DOHH2 (cell line): ENCODE data around the gene CYB5D1.

Experiments used
- H3F3A ChIP-seq: fragments of 200-600 bp; sonication (generic), shearing (Covaris generic); 2 replicates; pipeline ENCODE4 v1.6.0; 2016; ENCODE audit warnings: antibody characterized with exemption, mild to moderate bottlenecking; ENCODE audit not compliant: control insufficient read depth, insufficient read depth
- H3K27ac ChIP-seq: fragments of 200-600 bp; sonication (generic); 2 replicates; pipeline ENCODE4 v1.5.1; 2014; ENCODE audit warnings: low read depth, mild to moderate bottlenecking, low read length, moderate library complexity
- H3K27me3 ChIP-seq: fragments of 200-600 bp; sonication (generic); 2 replicates; pipeline ENCODE4 v1.6.1; 2014; ENCODE audit warnings: mild to moderate bottlenecking, low read length, mixed read lengths; ENCODE audit not compliant: control insufficient read depth
- H3K36me3 ChIP-seq: fragments of 200-600 bp; sonication (generic); 2 replicates; pipeline ENCODE4 v1.6.1; 2014; ENCODE audit warnings: mild to moderate bottlenecking, low read length, moderate library complexity, mixed read lengths; ENCODE audit not compliant: control insufficient read depth
- H3K4me1 ChIP-seq: fragments of 200-600 bp; sonication (generic); 2 replicates; pipeline ENCODE4 v1.6.1; 2014; ENCODE audit warnings: mild to moderate bottlenecking, low read length, mixed read lengths; ENCODE audit not compliant: control insufficient read depth
- H3K4me2 ChIP-seq: fragments of 200-600 bp; sonication (generic); 2 replicates; pipeline ENCODE4 v1.6.0; 2014; ENCODE audit warnings: mild to moderate bottlenecking, low read length, moderate library complexity
- H3K4me3 ChIP-seq: fragments of 200-600 bp; sonication (generic); 2 replicates; pipeline ENCODE4 v1.5.1; 2014; ENCODE audit warnings: mild to moderate bottlenecking, low read length, mixed read lengths
- H3K79me2 ChIP-seq: fragments of 200-600 bp; sonication (generic); 2 replicates; pipeline ENCODE4 v1.6.1; 2014; ENCODE audit warnings: mild to moderate bottlenecking, low read length, mixed read lengths; ENCODE audit not compliant: control insufficient read depth
- H3K9me2 ChIP-seq: fragments of 200-600 bp; sonication (generic); replicated peaks from 2 replicates; pipeline ENCODE4 v1.6.1; 2014; ENCODE audit warnings: mild to moderate bottlenecking, low read length, mixed read lengths; ENCODE audit not compliant: control insufficient read depth
- H3K9me3 ChIP-seq: fragments of 200-600 bp; sonication (generic); 2 replicates; pipeline ENCODE4 v1.6.1; 2014; ENCODE audit warnings: antibody characterized with exemption, low read length, mixed read lengths; ENCODE audit not compliant: control insufficient read depth, insufficient read depth
- H4K20me1 ChIP-seq: fragments of 200-600 bp; sonication (generic); 2 replicates; pipeline ENCODE4 v1.6.0; 2014; ENCODE audit warnings: low read depth, mild to moderate bottlenecking, antibody characterized with exemption, low read length, moderate library complexity; ENCODE audit not compliant: control insufficient read depth, insufficient read depth
- EZH2phosphoT487 ChIP-seq: fragments of 200-600 bp; sonication (generic); IDR thresholded peaks from 2 replicates; pipeline ENCODE4 v1.6.1; 2017; ENCODE audit warnings: borderline replicate concordance, mild to moderate bottlenecking, antibody characterized with exemption, low read length, moderate library complexity, mixed read lengths
- TF ChIP-seq, protein P1 (sequence below): fragments of 200-600 bp; sonication (generic); IDR thresholded peaks from one replicate; pipeline ENCODE4 v1.5.1; 2014; ENCODE audit warnings: antibody characterized with exemption, mild to moderate bottlenecking, low read depth, low read length; ENCODE audit not compliant: poor library complexity, severe bottlenecking

Gene CYB5D1

DNA sequence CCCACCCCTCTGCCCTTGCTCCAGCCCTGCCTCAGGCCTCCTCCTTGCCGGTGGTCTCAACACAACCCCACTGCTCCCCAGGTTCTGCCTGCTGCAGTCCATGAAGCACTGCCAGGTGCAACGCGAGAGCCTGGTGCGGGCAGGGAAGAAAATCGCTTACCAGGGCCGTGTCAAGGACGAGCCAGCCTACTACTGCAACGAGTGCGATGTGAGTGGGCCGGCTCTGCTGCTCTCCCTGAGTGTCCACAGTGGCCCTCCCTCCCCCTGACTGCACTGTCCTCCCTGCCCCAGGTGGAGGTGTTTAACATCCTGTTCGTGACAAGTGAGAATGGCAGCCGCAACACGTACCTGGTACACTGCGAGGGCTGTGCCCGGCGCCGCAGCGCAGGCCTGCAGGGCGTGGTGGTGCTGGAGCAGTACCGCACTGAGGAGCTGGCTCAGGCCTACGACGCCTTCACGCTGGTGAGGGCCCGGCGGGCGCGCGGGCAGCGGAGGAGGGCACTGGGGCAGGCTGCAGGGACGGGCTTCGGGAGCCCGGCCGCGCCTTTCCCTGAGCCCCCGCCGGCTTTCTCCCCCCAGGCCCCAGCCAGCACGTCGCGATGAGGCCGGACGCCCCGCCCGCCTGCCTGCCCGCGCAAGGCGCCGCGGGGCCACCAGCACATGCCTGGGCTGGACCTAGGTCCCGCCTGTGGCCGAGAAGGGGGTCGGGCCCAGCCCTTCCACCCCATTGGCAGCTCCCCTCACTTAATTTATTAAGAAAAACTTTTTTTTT lies 4.7 kb upstream of the CYB5D1 start:
- Histone ChIP-seq H3K36me3 (peaks cover 77% of the 10 kb centered on the region), H3K9me2 (no peaks in the 10 kb centered on the region), H3K27me3 (no peaks in the 10 kb centered on the region), H3K4me2 (no peak overlapping the region), H3K4me3 (no peak overlapping the region), H3K79me2 (peaks cover 38% of the 10 kb centered on the region), H3K9me3 (no peaks in the 10 kb centered on the region), H3F3A (peaks cover 37% of the 10 kb centered on the region), H3K4me1 (peaks cover 39% of the 10 kb centered on the region), H4K20me1 (peaks cover 9% of the 10 kb centered on the region; the same call in 1 of the 2 replicates), H3K27ac (no peak overlapping the region)
- TF ChIP-seq, protein P1, sequence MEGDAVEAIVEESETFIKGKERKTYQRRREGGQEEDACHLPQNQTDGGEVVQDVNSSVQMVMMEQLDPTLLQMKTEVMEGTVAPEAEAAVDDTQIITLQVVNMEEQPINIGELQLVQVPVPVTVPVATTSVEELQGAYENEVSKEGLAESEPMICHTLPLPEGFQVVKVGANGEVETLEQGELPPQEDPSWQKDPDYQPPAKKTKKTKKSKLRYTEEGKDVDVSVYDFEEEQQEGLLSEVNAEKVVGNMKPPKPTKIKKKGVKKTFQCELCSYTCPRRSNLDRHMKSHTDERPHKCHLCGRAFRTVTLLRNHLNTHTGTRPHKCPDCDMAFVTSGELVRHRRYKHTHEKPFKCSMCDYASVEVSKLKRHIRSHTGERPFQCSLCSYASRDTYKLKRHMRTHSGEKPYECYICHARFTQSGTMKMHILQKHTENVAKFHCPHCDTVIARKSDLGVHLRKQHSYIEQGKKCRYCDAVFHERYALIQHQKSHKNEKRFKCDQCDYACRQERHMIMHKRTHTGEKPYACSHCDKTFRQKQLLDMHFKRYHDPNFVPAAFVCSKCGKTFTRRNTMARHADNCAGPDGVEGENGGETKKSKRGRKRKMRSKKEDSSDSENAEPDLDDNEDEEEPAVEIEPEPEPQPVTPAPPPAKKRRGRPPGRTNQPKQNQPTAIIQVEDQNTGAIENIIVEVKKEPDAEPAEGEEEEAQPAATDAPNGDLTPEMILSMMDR: no peak
- TF ChIP-seq EZH2phosphoT487: no peak

DNA sequence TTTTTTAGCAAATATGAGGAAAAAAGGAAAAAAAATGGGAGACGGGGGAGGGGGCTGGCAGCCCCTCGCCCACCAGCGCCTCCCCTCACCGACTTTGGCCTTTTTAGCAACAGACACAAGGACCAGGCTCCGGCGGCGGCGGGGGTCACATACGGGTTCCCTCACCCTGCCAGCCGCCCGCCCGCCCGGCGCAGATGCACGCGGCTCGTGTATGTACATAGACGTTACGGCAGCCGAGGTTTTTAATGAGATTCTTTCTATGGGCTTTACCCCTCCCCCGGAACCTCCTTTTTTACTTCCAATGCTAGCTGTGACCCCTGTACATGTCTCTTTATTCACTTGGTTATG lies 4.1 kb upstream of the CYB5D1 start:
- H3K9me2 ChIP-seq: no peaks in the 10 kb centered on the region
- H3K36me3 ChIP-seq: peaks cover 78% of the 10 kb centered on the region
- H3K9me3 ChIP-seq: no peaks in the 10 kb centered on the region
- H3K27ac ChIP-seq: no peak overlapping the region
- H4K20me1 ChIP-seq: peaks cover 9% of the 10 kb centered on the region; the same call in 1 of the 2 replicates
- peaks cover 37% of the 10 kb centered on the region for H3F3A ChIP-seq
- peaks cover 44% of the 10 kb centered on the region for H3K4me1 ChIP-seq
- no peak for TF ChIP-seq EZH2phosphoT487
- TF ChIP-seq, protein P1: no peak
- no peaks in the 10 kb centered on the region for H3K27me3 ChIP-seq
- no peak overlapping the region for H3K4me3 ChIP-seq
- H3K4me2 ChIP-seq: no peak overlapping the region
- H3K79me2 ChIP-seq: peaks cover 44% of the 10 kb centered on the region

DNA sequence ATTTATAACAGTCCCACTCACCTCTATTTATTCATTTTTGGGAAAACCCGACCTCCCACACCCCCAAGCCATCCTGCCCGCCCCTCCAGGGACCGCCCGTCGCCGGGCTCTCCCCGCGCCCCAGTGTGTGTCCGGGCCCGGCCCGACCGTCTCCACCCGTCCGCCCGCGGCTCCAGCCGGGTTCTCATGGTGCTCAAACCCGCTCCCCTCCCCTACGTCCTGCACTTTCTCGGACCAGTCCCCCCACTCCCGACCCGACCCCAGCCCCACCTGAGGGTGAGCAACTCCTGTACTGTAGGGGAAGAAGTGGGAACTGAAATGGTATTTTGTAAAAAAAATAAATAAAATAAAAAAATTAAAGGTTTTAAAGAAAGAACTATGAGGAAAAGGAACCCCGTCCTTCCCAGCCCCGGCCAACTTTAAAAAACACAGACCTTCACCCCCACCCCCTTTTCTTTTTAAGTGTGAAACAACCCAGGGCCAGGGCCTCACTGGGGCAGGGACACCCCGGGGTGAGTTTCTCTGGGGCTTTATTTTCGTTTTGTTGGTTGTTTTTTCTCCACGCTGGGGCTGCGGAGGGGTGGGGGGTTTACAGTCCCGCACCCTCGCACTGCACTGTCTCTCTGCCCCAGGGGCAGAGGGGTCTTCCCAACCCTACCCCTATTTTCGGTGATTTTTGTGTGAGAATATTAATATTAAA lies 3.6 kb upstream of the CYB5D1 start:
- Histone ChIP-seq H4K20me1 (peaks cover 9% of the 10 kb centered on the region; the same call in 1 of the 2 replicates), H3K27me3 (no peaks in the 10 kb centered on the region)

More for the DNA sequence above, 3.6 kb upstream of the CYB5D1 start:
- TF ChIP-seq EZH2phosphoT487: no peak
- TF ChIP-seq, protein P1: no peak
- no peaks in the 10 kb centered on the region for H3K9me3 ChIP-seq
- H3K4me1 ChIP-seq: peaks cover 50% of the 10 kb centered on the region
- no peaks in the 10 kb centered on the region for H3K9me2 ChIP-seq
- H3K79me2 ChIP-seq: peaks cover 49% of the 10 kb centered on the region
- peaks cover 37% of the 10 kb centered on the region for H3F3A ChIP-seq
- H3K36me3 ChIP-seq: peaks cover 78% of the 10 kb centered on the region
- H3K4me3 ChIP-seq: no peak overlapping the region
- no peak overlapping the region for H3K4me2 ChIP-seq
- H3K27ac ChIP-seq: no peak overlapping the region
